ENCODE data around the gene CLIC5. TPM values are rescaled to one million over a fixed set of nuclear protein-coding genes. Genes with fewer than 3 reads are reported as not detected.

The CLIC5 gene
- total RNA-seq, 2 experiments from 2014 or later, result 0.03 to 0.08 TPM

GRCh38 chr6:46046558-46047174, 31.0 kb upstream of the CLIC5 start:
- Histone ChIP-seq H3K4me3 (ENCODE audit: low read depth, low read length, poor library complexity, severe bottlenecking) (no peak overlapping the region), H3K27ac (ENCODE audit: low read depth, low read length, poor library complexity, severe bottlenecking) (no peak overlapping the region), H3K4me1 (ENCODE audit: insufficient read depth, low read length, poor library complexity, severe bottlenecking) (no peaks in the 10 kb centered on the region), H3K4me2 (ENCODE audit: low read length) (no peak overlapping the region), H3K36me3 (ENCODE audit: insufficient read depth, low read length) (no peaks in the 10 kb centered on the region), H3K9me2 (ENCODE audit: insufficient read depth, low read length) (no peaks in the 10 kb centered on the region), H4K20me1 (ENCODE audit: insufficient read depth, low read length) (no peaks in the 10 kb centered on the region), H3K9me3 (ENCODE audit: low read length) (no peaks in the 10 kb centered on the region), H3K79me2 (ENCODE audit: insufficient read depth, low read depth, low read length) (no peaks in the 10 kb centered on the region), H2AFZ (ENCODE audit: low read length) (no peak overlapping the region)
- ChIA-PET CTCF (ENCODE audit: unreplicated experiment) (no interaction called here), POLR2A (no interaction called here)
- TF ChIP-seq EZH2phosphoT487 (IDR thresholded peaks at IDR 0.05; ENCODE audit: borderline replicate concordance, low read depth, low read length), result no peak
- intact Hi-C loops (cut with micrococcal nuclease; ENCODE audit: unreplicated experiment), result no loop called here
- DNase-seq (ENCODE audit: low spot score), result no peak
- BruUV-seq (replicated peaks), result no TSS peak

- Histone ChIP-seq H3K9me3 (ENCODE audit: low read length) (no peaks in the 10 kb centered on the region), H3K4me2 (ENCODE audit: low read length) (no peak overlapping the region), H3K36me3 (ENCODE audit: insufficient read depth, low read length) (no peaks in the 10 kb centered on the region), H3K79me2 (ENCODE audit: insufficient read depth, low read depth, low read length) (no peaks in the 10 kb centered on the region), H3K4me3 (ENCODE audit: low read depth, low read length, poor library complexity, severe bottlenecking) (no peak overlapping the region), H3K4me1 (ENCODE audit: insufficient read depth, low read length, poor library complexity, severe bottlenecking) (no peaks in the 10 kb centered on the region), H3K9me2 (ENCODE audit: insufficient read depth, low read length) (no peaks in the 10 kb centered on the region), H2AFZ (ENCODE audit: low read length) (no peak overlapping the region), H4K20me1 (ENCODE audit: insufficient read depth, low read length) (no peaks in the 10 kb centered on the region), H3K27ac (ENCODE audit: low read depth, low read length, poor library complexity, severe bottlenecking) (no peak overlapping the region)
- POLR2A ChIA-PET, result interaction anchor here (0.6 kb wide), 1 partner anchor 419 kb away, joined by 4 read pairs; no protein-coding TSS in a partner anchor
- BruUV-seq (replicated peaks), result no TSS peak
- TF ChIP-seq CTCF (conservative IDR thresholded peaks at IDR 0.05; ENCODE audit: low read length), result no peak
- no peak for TF ChIP-seq EZH2phosphoT487 (IDR thresholded peaks at IDR 0.05; ENCODE audit: borderline replicate concordance, low read depth, low read length)
- no peak for DNase-seq (ENCODE audit: low spot score)
- intact Hi-C loops (cut with micrococcal nuclease; ENCODE audit: unreplicated experiment), result no loop called here
- CTCF ChIA-PET (ENCODE audit: unreplicated experiment), result no interaction called here
These were observed 29.4 kb upstream of the CLIC5 start for GRCh38 chr6:46044881-46045617.

- Histone ChIP-seq H3K27ac (ENCODE audit: low read depth, low read length, poor library complexity, severe bottlenecking) (no peak overlapping the region), H4K20me1 (ENCODE audit: insufficient read depth, low read length) (no peaks in the 10 kb centered on the region), H2AFZ (ENCODE audit: low read length) (0 out of 2 replicates have a peak overlapping the region, but pooled peaks have one; percentile 1), H3K9me2 (ENCODE audit: insufficient read depth, low read length) (no peaks in the 10 kb centered on the region), H3K79me2 (ENCODE audit: insufficient read depth, low read depth, low read length) (no peaks in the 10 kb centered on the region), H3K4me1 (ENCODE audit: insufficient read depth, low read length, poor library complexity, severe bottlenecking) (no peaks in the 10 kb centered on the region), H3K4me3 (ENCODE audit: low read depth, low read length, poor library complexity, severe bottlenecking) (no peak overlapping the region), H3K36me3 (ENCODE audit: insufficient read depth, low read length) (no peaks in the 10 kb centered on the region), H3K9me3 (ENCODE audit: low read length) (no peaks in the 10 kb centered on the region), H3K4me2 (ENCODE audit: low read length) (no peak overlapping the region)
- intact Hi-C loops (cut with micrococcal nuclease; ENCODE audit: unreplicated experiment), result no loop called here
- DNase-seq (ENCODE audit: low spot score), result peak; percentile 30
- no peak for TF ChIP-seq EZH2phosphoT487 (IDR thresholded peaks at IDR 0.05; ENCODE audit: borderline replicate concordance, low read depth, low read length)
- peak; percentile 81 for TF ChIP-seq CTCF (conservative IDR thresholded peaks at IDR 0.05; ENCODE audit: low read length)
- CTCF ChIA-PET (ENCODE audit: unreplicated experiment), result no interaction called here
- POLR2A ChIA-PET, result interaction anchor here (1.3 kb wide), 1 partner anchor 9 kb away, joined by 4 read pairs; no protein-coding TSS in a partner anchor
- BruUV-seq (replicated peaks), result no TSS peak
These were observed 26.8 kb upstream of the CLIC5 start for GRCh38 chr6:46042355-46042999.
